OCI-LY7 (cell line): ENCODE measurements around the gene GLG1.

Experiments used
- EZH2phosphoT487 ChIP-seq: fragments of 200-600 bp; sonication (generic); IDR thresholded peaks from 2 replicates; pipeline ENCODE4 v1.6.1; 2018; ENCODE audit warnings: low read depth, borderline replicate concordance, mild to moderate bottlenecking, mixed run types, antibody characterized with exemption, low read length, moderate library complexity, mixed read lengths
- TF ChIP-seq, protein P1 (sequence below): fragments of 200-600 bp; sonication (generic); conservative IDR thresholded peaks from 2 replicates; pipeline ENCODE4 v1.5.1; 2014; ENCODE audit warnings: mild to moderate bottlenecking, antibody characterized with exemption, low read length, moderate library complexity, mixed read lengths

DNA sequence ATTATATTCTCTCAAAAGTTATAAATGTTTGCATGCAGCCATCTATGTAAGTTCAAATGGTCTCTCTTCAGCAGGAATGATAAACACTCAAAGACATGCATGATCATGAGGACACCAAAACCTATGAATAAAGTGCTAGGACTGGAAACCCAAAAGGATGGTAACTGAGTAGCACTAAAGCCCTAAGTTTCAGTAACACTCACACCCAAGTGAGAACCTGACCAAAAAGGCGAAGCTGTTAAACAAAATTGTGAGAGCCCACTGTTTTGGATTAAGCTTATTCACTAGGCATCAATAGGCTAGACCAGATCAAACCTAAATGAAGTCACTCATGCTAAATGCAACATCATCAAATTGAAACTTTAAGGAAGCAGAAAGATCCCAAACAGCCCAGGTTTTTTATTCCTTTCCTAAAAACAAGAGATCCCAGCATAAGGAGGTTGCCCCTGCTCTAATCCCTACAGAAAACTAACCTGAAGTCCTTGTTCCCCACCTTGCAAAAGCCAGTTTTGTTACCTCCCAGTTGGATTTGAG, 42.4 kb downstream of the GLG1 start:
- TF ChIP-seq, protein P1, sequence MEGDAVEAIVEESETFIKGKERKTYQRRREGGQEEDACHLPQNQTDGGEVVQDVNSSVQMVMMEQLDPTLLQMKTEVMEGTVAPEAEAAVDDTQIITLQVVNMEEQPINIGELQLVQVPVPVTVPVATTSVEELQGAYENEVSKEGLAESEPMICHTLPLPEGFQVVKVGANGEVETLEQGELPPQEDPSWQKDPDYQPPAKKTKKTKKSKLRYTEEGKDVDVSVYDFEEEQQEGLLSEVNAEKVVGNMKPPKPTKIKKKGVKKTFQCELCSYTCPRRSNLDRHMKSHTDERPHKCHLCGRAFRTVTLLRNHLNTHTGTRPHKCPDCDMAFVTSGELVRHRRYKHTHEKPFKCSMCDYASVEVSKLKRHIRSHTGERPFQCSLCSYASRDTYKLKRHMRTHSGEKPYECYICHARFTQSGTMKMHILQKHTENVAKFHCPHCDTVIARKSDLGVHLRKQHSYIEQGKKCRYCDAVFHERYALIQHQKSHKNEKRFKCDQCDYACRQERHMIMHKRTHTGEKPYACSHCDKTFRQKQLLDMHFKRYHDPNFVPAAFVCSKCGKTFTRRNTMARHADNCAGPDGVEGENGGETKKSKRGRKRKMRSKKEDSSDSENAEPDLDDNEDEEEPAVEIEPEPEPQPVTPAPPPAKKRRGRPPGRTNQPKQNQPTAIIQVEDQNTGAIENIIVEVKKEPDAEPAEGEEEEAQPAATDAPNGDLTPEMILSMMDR, result no peak
- TF ChIP-seq EZH2phosphoT487, result no peak
